Measurements from ENCODE around the gene SASH1.

- TF ChIP-seq CTCF (IDR thresholded peaks at IDR 0.05; ENCODE audit: insufficient read depth, low read depth, low read length) (no peak), EZH2 (IDR thresholded peaks at IDR 0.05; ENCODE audit: insufficient read depth, low read length) (no peak)
Observed at GRCh38 chr6:148304976-148305375, 37.7 kb upstream of the SASH1 start.

Measured in astrocyte (in vitro differentiated cells and primary cell).